Stomach smooth muscle (tissue), 2 donors: Measurements from ENCODE around the gene STAC2.
"Not testable (repeated sequence)": the region's sequence is repeated elsewhere in the genome, so short reads cannot be mapped to it uniquely, and the experiment has no call there.

ENCODE experiments used
- H3K27ac ChIP-seq: one replicate; pipeline ENCODE4 v1.7.0; 2013; ENCODE audit warnings: mild to moderate bottlenecking, low read length, inconsistent platforms
- H3K27me3 ChIP-seq, 2 donors: one replicate each; pipeline ENCODE4 v1.7.0; 2013; ENCODE audit warnings: low read length in 2 of 2; ENCODE audit not compliant: insufficient read depth in 2 of 2, control insufficient read depth in 1 of 2
- H3K36me3 ChIP-seq, 2 donors: one replicate each; pipeline ENCODE4 v1.7.0; 2013; ENCODE audit warnings: low read length in 2 of 2; ENCODE audit not compliant: control insufficient read depth in 2 of 2, insufficient read depth in 2 of 2
- H3K4me1 ChIP-seq: one replicate; pipeline ENCODE4 v1.7.0; 2013; ENCODE audit warnings: low read length; ENCODE audit not compliant: control insufficient read depth, insufficient read depth
- H3K4me3 ChIP-seq, 2 donors: one replicate each; pipeline ENCODE4 v1.7.0; 2013; ENCODE audit warnings: low read length in 2 of 2
- H3K9ac ChIP-seq, 2 donors: one replicate each; pipeline ENCODE4 v1.7.0; 2013; ENCODE audit warnings: low read length in 2 of 2, mild to moderate bottlenecking in 1 of 2
- H3K9me3 ChIP-seq, 2 donors: one replicate each; pipeline ENCODE4 v1.7.0; 2013; ENCODE audit warnings: low read length in 2 of 2; ENCODE audit not compliant: control insufficient read depth in 2 of 2
- donor health status: healthy.
- donor health status: Pancreatic carcinoma.

STAC2 gene

GRCh38 chr17:39170558-39170957 lies 55.2 kb downstream of the STAC2 start:
- peaks cover 0 to 5% of the 10 kb centered on the region in 2 donors for H3K27me3 ChIP-seq
- H3K4me1 ChIP-seq = peaks cover 16% of the 10 kb centered on the region
- no peaks in the 10 kb centered on the region for H3K9me3 ChIP-seq
- no peaks in the 10 kb centered on the region for H3K36me3 ChIP-seq
- no peak overlapping the region for H3K4me3 ChIP-seq
- no peak overlapping the region for H3K9ac ChIP-seq
- H3K27ac ChIP-seq = no peak overlapping the region

- Histone ChIP-seq H3K27ac (no peak overlapping the region), H3K9ac (no peak overlapping the region), H3K27me3 (peaks cover 0 to 5% of the 10 kb centered on the region in 2 donors), H3K9me3 (no peaks in the 10 kb centered on the region), H3K4me3 (no peak overlapping the region), H3K4me1 (peaks cover 18% of the 10 kb centered on the region), H3K36me3 (no peaks in the 10 kb centered on the region)
Measured at GRCh38 chr17:39170109-39170508, 55.6 kb downstream of the STAC2 start.

- H3K27me3 ChIP-seq = peaks cover 0 to 5% of the 10 kb centered on the region in 2 donors
- H3K36me3 ChIP-seq = no peaks in the 10 kb centered on the region
- H3K4me1 ChIP-seq = peaks cover 18% of the 10 kb centered on the region
- H3K27ac ChIP-seq = no peak overlapping the region
- H3K9me3 ChIP-seq = no peaks in the 10 kb centered on the region
- H3K9ac ChIP-seq = no peak overlapping the region
- no peak overlapping the region for H3K4me3 ChIP-seq
Measured at GRCh38 chr17:39169518-39169917, 56.2 kb downstream of the STAC2 start.

- H3K36me3 ChIP-seq = no peaks in the 10 kb centered on the region
- H3K9ac ChIP-seq = no peak overlapping the region
- no peaks in the 10 kb centered on the region for H3K9me3 ChIP-seq
- H3K27me3 ChIP-seq = peaks cover 0 to 5% of the 10 kb centered on the region in 2 donors
- peaks cover 18% of the 10 kb centered on the region for H3K4me1 ChIP-seq
- H3K4me3 ChIP-seq = no peak overlapping the region
- H3K27ac ChIP-seq = no peak overlapping the region
Measured at GRCh38 chr17:39169101-39169500, 56.6 kb downstream of the STAC2 start.

- H3K9me3 ChIP-seq, H3K27ac ChIP-seq: not testable (repeated sequence)
Measured at GRCh38 chr17:39168503-39168902, 57.2 kb downstream of the STAC2 start.

GRCh38 chr17:39167476-39167875 lies 58.3 kb downstream of the STAC2 start:
- Histone ChIP-seq H3K27me3 (peaks cover 0 to 5% of the 10 kb centered on the region in 2 donors), H3K27ac (no peak overlapping the region), H3K4me1 (peaks cover 18% of the 10 kb centered on the region), H3K36me3 (no peaks in the 10 kb centered on the region), H3K9ac (no peak overlapping the region), H3K9me3 (no peaks in the 10 kb centered on the region), H3K4me3 (no peak overlapping the region)

More at GRCh38 chr17:39168503-39168902, 57.2 kb downstream of the STAC2 start:
- H3K4me3 ChIP-seq, H3K9ac ChIP-seq, H3K27me3 ChIP-seq, H3K36me3 ChIP-seq: not testable (repeated sequence)
- H3K4me1 ChIP-seq = peaks cover 18% of the 10 kb centered on the region

GRCh38 chr17:39166437-39167335 lies 59.1 kb downstream of the STAC2 start:
- H3K9ac ChIP-seq = no peak overlapping the region
- peaks cover 18% of the 10 kb centered on the region for H3K4me1 ChIP-seq
- no peaks in the 10 kb centered on the region for H3K36me3 ChIP-seq
- peaks cover 0 to under 1% of the 10 kb centered on the region in 2 donors for H3K27me3 ChIP-seq
- H3K9me3 ChIP-seq = no peaks in the 10 kb centered on the region
- H3K27ac ChIP-seq = no peak overlapping the region
- H3K4me3 ChIP-seq = no peak overlapping the region

GRCh38 chr17:39165841-39166349 lies 59.9 kb downstream of the STAC2 start, which contains the start of gene ARL5C:
TSS of gene ARL5C (minus strand) at chr17:39166161. CDS start at chr17:39165760, 401 bp downstream.
- no peaks in the 10 kb centered on the region for H3K9me3 ChIP-seq
- peak within 1 kb of the TSS; percentile 83 to 88 for H3K4me3 ChIP-seq
- peak within 1 kb of the TSS; percentile 62 to 80 for H3K9ac ChIP-seq
- H3K27ac ChIP-seq = no peak within 1 kb of the TSS
- H3K4me1 ChIP-seq = peaks cover 18% of the 10 kb centered on the region
- H3K27me3 ChIP-seq = no peaks in the 10 kb centered on the region
- no peaks in the 10 kb centered on the region for H3K36me3 ChIP-seq

GRCh38 chr17:39165178-39165840 lies 60.4 kb downstream of the STAC2 start:
- Histone ChIP-seq H3K27me3 (no peaks in the 10 kb centered on the region), H3K36me3 (no peaks in the 10 kb centered on the region), H3K4me3 (peak overlapping the region; percentile 83 to 88), H3K4me1 (peaks cover 18% of the 10 kb centered on the region), H3K9ac (peak overlapping the region; percentile 62 to 80), H3K9me3 (no peaks in the 10 kb centered on the region), H3K27ac (no peak overlapping the region)

- H3K4me1 ChIP-seq = peaks cover 18% of the 10 kb centered on the region
- peak overlapping the region; percentile 62 to 80 for H3K9ac ChIP-seq
- H3K27ac ChIP-seq = no peak overlapping the region
Measured at GRCh38 chr17:39164675-39165143, 61.0 kb downstream of the STAC2 start.

More at GRCh38 chr17:39164675-39165143, 61.0 kb downstream of the STAC2 start:
- Histone ChIP-seq H3K4me3 (peak overlapping the region; percentile 83 to 88), H3K9me3 (no peaks in the 10 kb centered on the region), H3K36me3 (no peaks in the 10 kb centered on the region), H3K27me3 (no peaks in the 10 kb centered on the region)
